GM23338 (cell line): ENCODE data around the gene ACCS. TPM values are rescaled to one million over a fixed set of nuclear protein-coding genes. Genes with fewer than 3 reads are reported as not detected.

Experiments
- ATAC-seq: fragments of 200-7000 bp; cut with Tn5 transposase; 3 replicates; pipeline ENCODE4 v1.9.1; 2020
- DNase-seq: peaks from one replicate; pipeline ENCODE4 v3.0.0-alpha.2; 2015; ENCODE audit warnings: low spot score
- H2AFZ ChIP-seq: fragments of 200-600 bp; sonication (generic); 2 replicates; pipeline ENCODE4 v1.8.0; 2016; ENCODE audit warnings: antibody characterized with exemption, mild to moderate bottlenecking, moderate library complexity
- H3F3A ChIP-seq: fragments of 200-600 bp; sonication (generic); replicated peaks from 2 replicates; pipeline ENCODE4 v1.8.0; 2017; ENCODE audit warnings: antibody characterized with exemption, mixed run types, low read depth
- H3K27ac ChIP-seq: fragments of 200-600 bp; sonication (generic); 2 replicates; pipeline ENCODE4 v1.6.1; 2016; ENCODE audit warnings: low read depth
- H3K27me3 ChIP-seq: fragments of 200-600 bp; sonication (generic); 2 replicates; pipeline ENCODE4 v1.8.0; 2016; ENCODE audit warnings: mild to moderate bottlenecking, mixed run types, moderate library complexity; ENCODE audit not compliant: insufficient read depth
- H3K36me3 ChIP-seq: fragments of 200-600 bp; sonication (generic); 2 replicates; pipeline ENCODE4 v1.8.0; 2016; ENCODE audit warnings: mild to moderate bottlenecking; ENCODE audit not compliant: insufficient read depth
- H3K4me1 ChIP-seq: fragments of 200-600 bp; sonication (generic); 2 replicates; pipeline ENCODE4 v1.8.0; 2016; ENCODE audit warnings: mild to moderate bottlenecking, moderate library complexity; ENCODE audit not compliant: insufficient read depth
- H3K4me2 ChIP-seq: fragments of 200-600 bp; sonication (generic); 2 replicates; pipeline ENCODE4 v1.7.1; 2017; ENCODE audit warnings: mixed run types
- H3K4me3 ChIP-seq: fragments of 200-600 bp; sonication (generic); 2 replicates; pipeline ENCODE4 v1.6.1; 2016; ENCODE audit warnings: mixed run types
- H3K79me2 ChIP-seq: fragments of 200-600 bp; sonication (generic); replicated peaks from 2 replicates; pipeline ENCODE4 v1.8.0; 2017; ENCODE audit warnings: mild to moderate bottlenecking; ENCODE audit not compliant: insufficient read depth
- H3K9me2 ChIP-seq: fragments of 200-600 bp; sonication (generic); 2 replicates; pipeline ENCODE4 v1.8.0; 2017; ENCODE audit not compliant: insufficient read depth
- H4K20me1 ChIP-seq: fragments of 200-600 bp; sonication (generic); replicated peaks from 2 replicates; pipeline ENCODE4 v1.8.0; 2017; ENCODE audit warnings: mild to moderate bottlenecking; ENCODE audit not compliant: insufficient read depth
- H3K27ac Mint-ChIP-seq: 2 replicates; pipeline ENCODE4 v1.8.0; 2020; ENCODE audit warnings: inconsistent platforms, mild to moderate bottlenecking, moderate library complexity, mixed read lengths
- H3K27me3 Mint-ChIP-seq: 3 replicates; pipeline ENCODE4 v1.8.0; 2022; ENCODE audit warnings: low read depth, mild to moderate bottlenecking, moderate library complexity, mixed read lengths, inconsistent platforms; ENCODE audit not compliant: insufficient read depth, poor library complexity
- H3K36me3 Mint-ChIP-seq: 3 replicates; pipeline ENCODE4 v1.8.0; 2021; ENCODE audit warnings: low read depth, mild to moderate bottlenecking, inconsistent platforms, moderate library complexity, mixed read lengths
- H3K4me1 Mint-ChIP-seq: 3 replicates; pipeline ENCODE4 v1.8.0; 2020; ENCODE audit warnings: mild to moderate bottlenecking, inconsistent platforms, mixed read lengths
- H3K4me3 Mint-ChIP-seq: 3 replicates; pipeline ENCODE4 v1.8.0; 2021; ENCODE audit warnings: moderate library complexity, mild to moderate bottlenecking, inconsistent platforms, mixed read lengths
- H3K9me3 Mint-ChIP-seq: 3 replicates; pipeline ENCODE4 v1.8.0; 2020; ENCODE audit warnings: moderate library complexity, mild to moderate bottlenecking, inconsistent platforms, mixed read lengths
- CREB1 ChIP-seq: fragments of 250-450 bp; sonication (Bioruptor Pico); IDR thresholded peaks from 2 replicates; pipeline ENCODE4 v1.5.0; 2020; ENCODE audit warnings: low read depth, mild to moderate bottlenecking, moderate library complexity
- EZH2 ChIP-seq: fragments of 200-600 bp; sonication (generic); IDR thresholded peaks from one replicate; pipeline ENCODE4 v1.8.0; 2017; ENCODE audit warnings: antibody characterized with exemption, mild to moderate bottlenecking, low read depth; ENCODE audit not compliant: unreplicated experiment
- EZH2phosphoT487 ChIP-seq: fragments of 200-600 bp; sonication (generic); IDR thresholded peaks from one replicate; pipeline ENCODE4 v1.8.1; 2018; ENCODE audit warnings: antibody characterized with exemption; ENCODE audit not compliant: unreplicated experiment
- JUNB ChIP-seq: IDR thresholded peaks from one replicate; pipeline ENCODE4 v1.6.1; 2016; ENCODE audit warnings: antibody characterized with exemption; ENCODE audit not compliant: unreplicated experiment
- NANOG ChIP-seq: IDR thresholded peaks from 2 replicates; pipeline ENCODE4 v1.6.1; 2016; ENCODE audit warnings: antibody characterized with exemption, borderline replicate concordance
- POLR2AphosphoS5 ChIP-seq: IDR thresholded peaks from 2 replicates; pipeline ENCODE4 v1.6.1; 2016; ENCODE audit warnings: antibody characterized with exemption, low read depth
- STAT1 ChIP-seq: IDR thresholded peaks from one replicate; pipeline ENCODE4 v1.6.1; 2016; ENCODE audit warnings: antibody characterized with exemption; ENCODE audit not compliant: unreplicated experiment
- ZNF114 ChIP-seq: fragments of 250-450 bp; sonication (Bioruptor Pico); IDR thresholded peaks from 2 replicates; pipeline ENCODE4 v1.5.0; 2020; ENCODE audit warnings: mild to moderate bottlenecking, moderate library complexity
- ZNF331 ChIP-seq: fragments of 250-450 bp; sonication (Bioruptor Pico); IDR thresholded peaks from 2 replicates; pipeline ENCODE4 v1.5.0; 2020; ENCODE audit warnings: low read depth, mild to moderate bottlenecking, moderate library complexity
- polyA plus RNA-seq: library from polyadenylated mRNA; unstranded; fragments of >200 nt; fragmentation: Nextera tagmentation; extraction: Ambion mirVana; gene quantifications from 2 replicates; pipeline ENCODE4 v1.2.1, GENCODE V29; 2016
- total RNA-seq: library from RNA; depleted of rRNA; stranded (reverse); fragments of >200 nt; shearing (Covaris generic); gene quantifications from 2 replicates; pipeline ENCODE4 v1.2.3, GENCODE V29; 2014
- TF ChIP-seq, protein P1 (sequence below): fragments of 250-450 bp; sonication (Bioruptor Pico); IDR thresholded peaks from 2 replicates; pipeline ENCODE4 v1.5.0; 2020; ENCODE audit warnings: mild to moderate bottlenecking, moderate library complexity
- TF ChIP-seq, protein P2 (sequence below), 2 experiments: fragments of 200-600 bp in 1 of 2; sonication (generic) in 1 of 2; conservative IDR thresholded peaks; 2 replicates each; pipeline versions ENCODE4 v1.5.1 to v1.6.1; 2016 to 2017; ENCODE audit warnings: antibody characterized with exemption in 2 of 2, low read depth in 2 of 2, mild to moderate bottlenecking in 2 of 2, moderate library complexity in 1 of 2

Gene ACCS
- total and polyA plus RNA-seq, 2 experiments from 2014 or later: 3.6 to 6.6 TPM

DNA sequence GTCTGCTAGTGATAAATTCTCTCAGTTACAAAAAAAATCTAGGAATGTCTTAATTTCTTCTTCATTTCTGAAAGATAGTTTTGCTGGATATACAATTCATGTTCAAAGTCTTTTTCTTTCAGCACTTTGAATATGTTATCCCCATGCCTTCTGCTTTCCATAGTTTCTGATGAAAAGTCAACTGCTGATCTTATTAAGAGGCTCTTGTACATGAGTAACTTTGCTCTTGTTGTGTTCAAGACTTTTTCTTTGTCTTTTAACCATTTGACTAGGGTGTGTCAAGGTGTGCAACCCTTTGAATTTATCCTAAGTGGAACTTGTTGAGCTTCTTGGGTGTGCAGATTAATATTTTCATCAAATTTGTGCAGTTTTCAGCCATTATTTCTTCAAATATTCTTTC, 40.3 kb upstream of the ACCS start:
- no peak overlapping the region for H3K27ac ChIP-seq
- no peaks in the 10 kb centered on the region for H3K36me3 ChIP-seq
- no peaks in the 10 kb centered on the region; the same call in 1 of the 2 replicates for H3K9me2 ChIP-seq
- H3K27ac Mint-ChIP-seq: no peak overlapping the region
- no peaks in the 10 kb centered on the region for H3K36me3 Mint-ChIP-seq
- TF ChIP-seq STAT1: no peak
- TF ChIP-seq EZH2: no peak
- no peak for TF ChIP-seq EZH2phosphoT487
- no peak for TF ChIP-seq ZNF331 (CRISPR knock-in tag)
- TF ChIP-seq JUNB: no peak
- no peak for TF ChIP-seq NANOG
- TF ChIP-seq, protein P1, sequence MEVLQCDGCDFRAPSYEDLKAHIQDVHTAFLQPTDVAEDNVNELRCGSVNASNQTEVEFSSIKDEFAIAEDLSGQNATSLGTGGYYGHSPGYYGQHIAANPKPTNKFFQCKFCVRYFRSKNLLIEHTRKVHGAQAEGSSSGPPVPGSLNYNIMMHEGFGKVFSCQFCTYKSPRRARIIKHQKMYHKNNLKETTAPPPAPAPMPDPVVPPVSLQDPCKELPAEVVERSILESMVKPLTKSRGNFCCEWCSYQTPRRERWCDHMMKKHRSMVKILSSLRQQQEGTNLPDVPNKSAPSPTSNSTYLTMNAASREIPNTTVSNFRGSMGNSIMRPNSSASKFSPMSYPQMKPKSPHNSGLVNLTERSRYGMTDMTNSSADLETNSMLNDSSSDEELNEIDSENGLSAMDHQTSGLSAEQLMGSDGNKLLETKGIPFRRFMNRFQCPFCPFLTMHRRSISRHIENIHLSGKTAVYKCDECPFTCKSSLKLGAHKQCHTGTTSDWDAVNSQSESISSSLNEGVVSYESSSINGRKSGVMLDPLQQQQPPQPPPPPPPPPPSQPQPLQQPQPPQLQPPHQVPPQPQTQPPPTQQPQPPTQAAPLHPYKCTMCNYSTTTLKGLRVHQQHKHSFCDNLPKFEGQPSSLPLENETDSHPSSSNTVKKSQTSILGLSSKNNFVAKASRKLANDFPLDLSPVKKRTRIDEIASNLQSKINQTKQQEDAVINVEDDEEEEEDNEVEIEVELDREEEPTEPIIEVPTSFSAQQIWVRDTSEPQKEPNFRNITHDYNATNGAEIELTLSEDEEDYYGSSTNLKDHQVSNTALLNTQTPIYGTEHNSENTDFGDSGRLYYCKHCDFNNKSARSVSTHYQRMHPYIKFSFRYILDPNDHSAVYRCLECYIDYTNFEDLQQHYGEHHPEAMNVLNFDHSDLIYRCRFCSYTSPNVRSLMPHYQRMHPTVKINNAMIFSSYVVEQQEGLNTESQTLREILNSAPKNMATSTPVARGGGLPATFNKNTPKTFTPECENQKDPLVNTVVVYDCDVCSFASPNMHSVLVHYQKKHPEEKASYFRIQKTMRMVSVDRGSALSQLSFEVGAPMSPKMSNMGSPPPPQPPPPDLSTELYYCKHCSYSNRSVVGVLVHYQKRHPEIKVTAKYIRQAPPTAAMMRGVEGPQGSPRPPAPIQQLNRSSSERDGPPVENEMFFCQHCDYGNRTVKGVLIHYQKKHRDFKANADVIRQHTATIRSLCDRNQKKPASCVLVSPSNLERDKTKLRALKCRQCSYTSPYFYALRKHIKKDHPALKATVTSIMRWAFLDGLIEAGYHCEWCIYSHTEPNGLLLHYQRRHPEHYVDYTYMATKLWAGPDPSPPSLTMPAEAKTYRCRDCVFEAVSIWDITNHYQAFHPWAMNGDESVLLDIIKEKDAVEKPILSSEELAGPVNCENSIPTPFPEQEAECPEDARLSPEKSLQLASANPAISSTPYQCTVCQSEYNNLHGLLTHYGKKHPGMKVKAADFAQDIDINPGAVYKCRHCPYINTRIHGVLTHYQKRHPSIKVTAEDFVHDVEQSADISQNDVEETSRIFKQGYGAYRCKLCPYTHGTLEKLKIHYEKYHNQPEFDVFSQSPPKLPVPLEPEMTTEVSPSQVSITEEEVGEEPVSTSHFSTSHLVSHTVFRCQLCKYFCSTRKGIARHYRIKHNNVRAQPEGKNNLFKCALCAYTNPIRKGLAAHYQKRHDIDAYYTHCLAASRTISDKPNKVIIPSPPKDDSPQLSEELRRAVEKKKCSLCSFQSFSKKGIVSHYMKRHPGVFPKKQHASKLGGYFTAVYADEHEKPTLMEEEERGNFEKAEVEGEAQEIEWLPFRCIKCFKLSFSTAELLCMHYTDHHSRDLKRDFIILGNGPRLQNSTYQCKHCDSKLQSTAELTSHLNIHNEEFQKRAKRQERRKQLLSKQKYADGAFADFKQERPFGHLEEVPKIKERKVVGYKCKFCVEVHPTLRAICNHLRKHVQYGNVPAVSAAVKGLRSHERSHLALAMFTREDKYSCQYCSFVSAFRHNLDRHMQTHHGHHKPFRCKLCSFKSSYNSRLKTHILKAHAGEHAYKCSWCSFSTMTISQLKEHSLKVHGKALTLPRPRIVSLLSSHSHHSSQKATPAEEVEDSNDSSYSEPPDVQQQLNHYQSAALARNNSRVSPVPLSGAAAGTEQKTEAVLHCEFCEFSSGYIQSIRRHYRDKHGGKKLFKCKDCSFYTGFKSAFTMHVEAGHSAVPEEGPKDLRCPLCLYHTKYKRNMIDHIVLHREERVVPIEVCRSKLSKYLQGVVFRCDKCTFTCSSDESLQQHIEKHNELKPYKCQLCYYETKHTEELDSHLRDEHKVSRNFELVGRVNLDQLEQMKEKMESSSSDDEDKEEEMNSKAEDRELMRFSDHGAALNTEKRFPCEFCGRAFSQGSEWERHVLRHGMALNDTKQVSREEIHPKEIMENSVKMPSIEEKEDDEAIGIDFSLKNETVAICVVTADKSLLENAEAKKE (CRISPR knock-in tag): no peak
- TF ChIP-seq, protein P2, sequence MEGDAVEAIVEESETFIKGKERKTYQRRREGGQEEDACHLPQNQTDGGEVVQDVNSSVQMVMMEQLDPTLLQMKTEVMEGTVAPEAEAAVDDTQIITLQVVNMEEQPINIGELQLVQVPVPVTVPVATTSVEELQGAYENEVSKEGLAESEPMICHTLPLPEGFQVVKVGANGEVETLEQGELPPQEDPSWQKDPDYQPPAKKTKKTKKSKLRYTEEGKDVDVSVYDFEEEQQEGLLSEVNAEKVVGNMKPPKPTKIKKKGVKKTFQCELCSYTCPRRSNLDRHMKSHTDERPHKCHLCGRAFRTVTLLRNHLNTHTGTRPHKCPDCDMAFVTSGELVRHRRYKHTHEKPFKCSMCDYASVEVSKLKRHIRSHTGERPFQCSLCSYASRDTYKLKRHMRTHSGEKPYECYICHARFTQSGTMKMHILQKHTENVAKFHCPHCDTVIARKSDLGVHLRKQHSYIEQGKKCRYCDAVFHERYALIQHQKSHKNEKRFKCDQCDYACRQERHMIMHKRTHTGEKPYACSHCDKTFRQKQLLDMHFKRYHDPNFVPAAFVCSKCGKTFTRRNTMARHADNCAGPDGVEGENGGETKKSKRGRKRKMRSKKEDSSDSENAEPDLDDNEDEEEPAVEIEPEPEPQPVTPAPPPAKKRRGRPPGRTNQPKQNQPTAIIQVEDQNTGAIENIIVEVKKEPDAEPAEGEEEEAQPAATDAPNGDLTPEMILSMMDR (conservative IDR thresholded peaks at IDR 0.05; ENCODE audit: low read depth in 2 of 2): no peak
- TF ChIP-seq CREB1: no peak
- no peak for TF ChIP-seq ZNF114 (CRISPR knock-in tag)
- TF ChIP-seq POLR2AphosphoS5: no peak
- H3F3A ChIP-seq: no peaks in the 10 kb centered on the region
- H2AFZ ChIP-seq: no peak overlapping the region
- H4K20me1 ChIP-seq: no peaks in the 10 kb centered on the region
- ATAC-seq: no peak
- H3K79me2 ChIP-seq: no peaks in the 10 kb centered on the region
- H3K4me2 ChIP-seq: no peak overlapping the region
- H3K27me3 Mint-ChIP-seq: peaks cover 10% of the 10 kb centered on the region
- H3K4me1 Mint-ChIP-seq: peaks cover 10% of the 10 kb centered on the region
- peaks cover 8% of the 10 kb centered on the region for H3K4me1 ChIP-seq
- no peaks in the 10 kb centered on the region for H3K27me3 ChIP-seq
- H3K4me3 Mint-ChIP-seq: no peak overlapping the region
- no peak for DNase-seq
- H3K9me3 Mint-ChIP-seq: peaks cover 15% of the 10 kb centered on the region; the same call in 2 of the 3 replicates
- no peak overlapping the region for H3K4me3 ChIP-seq
